SK-N-SH (cell line): ENCODE measurements around the gene CARS2. TPM values are rescaled to one million over a fixed set of nuclear protein-coding genes. Genes with fewer than 3 reads are reported as not detected.

ENCODE experiments used
- CTCF ChIA-PET: fragments of 300-600, 350-600 bp; formaldehyde crosslinking; extraction: SDS; loops from one replicate; lab custom pipeline; 2021; lab: Yijun Ruan, JAX
- POLR2A ChIA-PET: fragments of 350-600 bp; sonication (Branson Sonifier 250); formaldehyde crosslinking; extraction: SDS; loops from one replicate; lab custom pipeline; 2020; ENCODE audit warnings: antibody characterized with exemption, inconsistent platforms; lab: Yijun Ruan, JAX
- DNase-seq: peaks from one replicate; pipeline ENCODE4 v3.0.0; 2012
- H2AFZ ChIP-seq: fragments of 200-600 bp; sonication (generic); 2 replicates; pipeline ENCODE4 v1.8.1; 2016; ENCODE audit warnings: antibody characterized with exemption, mild to moderate bottlenecking, low read depth
- H3F3A ChIP-seq: fragments of 200-600 bp; sonication (generic); replicated peaks from 2 replicates; pipeline ENCODE3; 2016; ENCODE audit warnings: antibody characterized with exemption, mild to moderate bottlenecking; ENCODE audit not compliant: insufficient read depth
- H3K27ac ChIP-seq, 2 experiments: fragments of 200-500 bp in 1 of 2; fragments of 200-600 bp in 1 of 2; sonication (Bioruptor generic) in 1 of 2; sonication (generic), shearing (Covaris generic) in 1 of 2; 2 replicates each; pipeline versions ENCODE4 v1.5.1 to v1.6.1; 2014 to 2016; ENCODE audit warnings: low read depth in 2 of 2, inconsistent platforms in 1 of 2, low read length in 1 of 2, mild to moderate bottlenecking in 1 of 2, mixed read lengths in 1 of 2
- H3K27me3 ChIP-seq: fragments of 200-600 bp; sonication (generic), shearing (Covaris generic); 2 replicates; pipeline ENCODE4 v1.6.1; 2016; ENCODE audit warnings: mixed run types; ENCODE audit not compliant: insufficient read depth
- H3K36me3 ChIP-seq, 2 experiments: fragments of 200-500 bp in 1 of 2; fragments of 200-600 bp in 1 of 2; sonication (Bioruptor generic) in 1 of 2; sonication (generic) in 1 of 2; replicated peaks in 1 of 2; 2 replicates each; pipeline versions ENCODE3 to v1.5.1; 2014 to 2016; ENCODE audit warnings: low read length in 1 of 2, mild to moderate bottlenecking in 1 of 2; ENCODE audit not compliant: insufficient read depth in 2 of 2, control insufficient read depth in 1 of 2
- H3K4me1 ChIP-seq, 2 experiments: fragments of 200-500 bp in 1 of 2; fragments of 200-600 bp in 1 of 2; sonication (Bioruptor generic) in 1 of 2; sonication (generic), shearing (Covaris generic) in 1 of 2; 2 replicates each; pipeline versions ENCODE4 v1.5.1 to v1.6.1; 2014 to 2016; ENCODE audit warnings: low read depth in 1 of 2, low read length in 1 of 2, mixed run types in 1 of 2; ENCODE audit not compliant: insufficient read depth in 2 of 2, control insufficient read depth in 1 of 2
- H3K4me2 ChIP-seq: fragments of 200-600 bp; sonication (generic), shearing (Covaris generic); 2 replicates; pipeline ENCODE4 v1.6.1; 2017; ENCODE audit warnings: mixed run types
- H3K4me3 ChIP-seq, 2 experiments: fragments of 200-500 bp in 1 of 2; fragments of 200-600 bp in 1 of 2; sonication (Bioruptor generic) in 1 of 2; sonication (generic), shearing (Covaris generic) in 1 of 2; 2 replicates each; pipeline versions ENCODE4 v1.5.1 to v1.8.1; 2014 to 2016; ENCODE audit warnings: low read depth in 2 of 2, inconsistent platforms in 1 of 2, low read length in 1 of 2, mild to moderate bottlenecking in 1 of 2, mixed read lengths in 1 of 2, moderate library complexity in 1 of 2
- H3K79me2 ChIP-seq: fragments of 200-600 bp; sonication (generic); 2 replicates; pipeline ENCODE4 v1.8.1; 2017; ENCODE audit warnings: mild to moderate bottlenecking; ENCODE audit not compliant: insufficient read depth
- H3K9ac ChIP-seq: fragments of 200-600 bp; sonication (generic); 2 replicates; pipeline ENCODE4 v1.6.1; 2017; ENCODE audit warnings: mixed run types
- H3K9me2 ChIP-seq: fragments of 200-600 bp; sonication (generic); 2 replicates; pipeline ENCODE4 v1.6.1; 2017; ENCODE audit warnings: mixed run types
- H3K9me3 ChIP-seq: fragments of 200-600 bp; sonication (generic); 2 replicates; pipeline ENCODE4 v1.6.1; 2017; ENCODE audit warnings: mixed run types, mild to moderate bottlenecking, moderate library complexity
- H4K20me1 ChIP-seq: fragments of 200-600 bp; sonication (generic); 2 replicates; pipeline ENCODE4 v1.6.1; 2017; ENCODE audit warnings: mild to moderate bottlenecking, mixed run types; ENCODE audit not compliant: insufficient read depth
- EP300 ChIP-seq, 2 experiments: IDR thresholded peaks; 2 replicates each; pipeline versions ENCODE4 v1.4.0 to v1.6.1; 2012; ENCODE audit warnings: borderline replicate concordance in 1 of 2, low read depth in 1 of 2, low read length in 1 of 2
- EZH2phosphoT487 ChIP-seq: fragments of 200-600 bp; sonication (generic); IDR thresholded peaks from 2 replicates; pipeline ENCODE4 v1.6.1; 2017; ENCODE audit warnings: low read depth, mixed run types, mild to moderate bottlenecking, antibody characterized with exemption, moderate library complexity, borderline replicate concordance
- FOSL2 ChIP-seq: IDR thresholded peaks from 2 replicates; pipeline ENCODE4 v1.4.0; 2012; ENCODE audit warnings: low read depth, mild to moderate bottlenecking, moderate library complexity, borderline replicate concordance
- FOXJ3 ChIP-seq: sonication (generic); formaldehyde crosslinking; IDR thresholded peaks from 2 replicates; pipeline ENCODE4 v1.5.1; 2020; ENCODE audit warnings: mild to moderate bottlenecking, missing genetic modification reagents
- JUND ChIP-seq: IDR thresholded peaks from 2 replicates; pipeline ENCODE4 v1.4.0; 2012
- MXI1 ChIP-seq: IDR thresholded peaks from 2 replicates; pipeline ENCODE4 v1.6.1; 2012; ENCODE audit warnings: mild to moderate bottlenecking, low read depth, low read length, improper control_type of control experiment
- NRF1 ChIP-seq: IDR thresholded peaks from 2 replicates; pipeline ENCODE4 v1.6.1; 2012; ENCODE audit warnings: low read depth, mild to moderate bottlenecking, low read length
- POLR2AphosphoS5 ChIP-seq: IDR thresholded peaks from 2 replicates; pipeline ENCODE4 v1.6.1; 2012; ENCODE audit warnings: low read depth, low read length
- RCOR1 ChIP-seq: fragments of 150-350 bp; IDR thresholded peaks from 2 replicates; pipeline ENCODE4 v1.6.1; 2017; ENCODE audit warnings: antibody characterized with exemption, low read length
- SIN3A ChIP-seq: IDR thresholded peaks from 2 replicates; pipeline ENCODE4 v1.6.1; 2012; ENCODE audit warnings: low read depth, mild to moderate bottlenecking, low read length, moderate library complexity, borderline replicate concordance
- TEAD4 ChIP-seq: IDR thresholded peaks from 2 replicates; pipeline ENCODE4 v1.4.0; 2012; ENCODE audit warnings: mild to moderate bottlenecking, borderline replicate concordance; ENCODE audit not compliant: insufficient read depth
- WGBS: methylation state at CpG from one replicate; pipeline ENCODE4 v1.1.6; 2017; ENCODE audit warnings: low lambda C conversion rate; 5-methylcytosine and 5-hydroxymethylcytosine counted together
- polyA plus RNA-seq, 3 experiments: library from polyadenylated mRNA; depleted of rRNA; stranded (reverse); fragments of >200 nt; gene quantifications; 2 replicates each; pipeline ENCODE4 v1.2.3, GENCODE V29; 2012
- TF ChIP-seq, protein P1 (sequence below): IDR thresholded peaks from 2 replicates; pipeline ENCODE4 v1.4.0; 2012; ENCODE audit warnings: low read depth
- TF ChIP-seq, protein P2 (sequence below): IDR thresholded peaks from 2 replicates; pipeline ENCODE4; 2012
- TF ChIP-seq, protein P3 (sequence below): IDR thresholded peaks from 2 replicates; pipeline ENCODE4 v1.4.0; 2012; ENCODE audit warnings: low read depth, borderline replicate concordance

CARS2 gene
- polyA plus RNA-seq, 1 of the 3 experiments (the other 2 are of a cell fraction): 78.6 TPM

DNA sequence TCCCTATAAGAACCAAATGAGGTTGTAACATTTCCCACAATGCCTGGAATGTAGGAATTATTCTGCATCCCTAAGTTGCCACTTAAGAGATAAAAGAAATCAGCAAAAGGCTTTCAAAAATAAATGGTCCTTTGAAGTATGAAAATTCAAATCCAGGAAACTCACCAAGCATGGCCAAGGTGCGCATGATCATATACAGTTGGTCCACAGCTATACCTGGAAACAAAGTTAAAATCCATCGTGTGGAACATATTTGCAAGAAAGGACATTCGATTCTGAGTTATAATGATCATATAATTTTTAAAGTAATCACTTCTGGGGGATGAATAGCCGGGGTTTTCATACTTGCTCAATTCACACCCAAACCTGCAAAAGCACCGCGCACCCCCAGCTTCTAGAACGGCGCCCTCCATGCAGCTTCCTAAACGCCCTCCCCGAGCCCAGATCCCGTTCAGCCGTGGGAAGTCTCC is 525 bp downstream of the CARS2 start:
- TF ChIP-seq POLR2AphosphoS5: no peak
- TF ChIP-seq JUND: no peak
- no peak for TF ChIP-seq FOXJ3 (CRISPR knock-in tag)
- TF ChIP-seq, protein P1, sequence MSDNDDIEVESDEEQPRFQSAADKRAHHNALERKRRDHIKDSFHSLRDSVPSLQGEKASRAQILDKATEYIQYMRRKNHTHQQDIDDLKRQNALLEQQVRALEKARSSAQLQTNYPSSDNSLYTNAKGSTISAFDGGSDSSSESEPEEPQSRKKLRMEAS: no peak
- TF ChIP-seq TEAD4: no peak
- no peak for TF ChIP-seq EZH2phosphoT487
- TF ChIP-seq FOSL2: no peak
- TF ChIP-seq MXI1: no peak
- no peak for TF ChIP-seq NRF1
- no peak for TF ChIP-seq SIN3A
- no peak for TF ChIP-seq RCOR1
- peak overlapping the region; percentile 71 for H2AFZ ChIP-seq
- peaks cover 4 to 26% of the 10 kb centered on the region in 2 experiments; a peak in 3 of 4 replicates for H3K4me1 ChIP-seq
- H3F3A ChIP-seq: peaks cover 14% of the 10 kb centered on the region
- peak overlapping the region; percentile 61 to 77 for H3K27ac ChIP-seq
- no peaks in the 10 kb centered on the region for H3K9me2 ChIP-seq
- H3K79me2 ChIP-seq: peaks cover 53% of the 10 kb centered on the region
- WGBS: 24% methylated on average over 4 of the region's 12 CpGs
- peaks cover 17 to 22% of the 10 kb centered on the region in 2 experiments for H3K36me3 ChIP-seq
- peak overlapping the region; percentile 87 for H3K4me2 ChIP-seq
- no peaks in the 10 kb centered on the region for H4K20me1 ChIP-seq
- DNase-seq: no peak
- no peaks in the 10 kb centered on the region for H3K27me3 ChIP-seq
- H3K9me3 ChIP-seq: no peaks in the 10 kb centered on the region
- CTCF ChIA-PET: interaction anchor here (1.1 kb wide), 1 partner anchor 22 kb away, joined by 4 read pairs; no protein-coding TSS in a partner anchor
- POLR2A ChIA-PET: interaction anchor here (0.6 to 1.5 kb wide), 2 partner anchors 10 to 349 kb away, joined by 3 to 4 read pairs; no protein-coding TSS in a partner anchor
- peak overlapping the region; percentile 83 for H3K9ac ChIP-seq
- H3K4me3 ChIP-seq: peak overlapping the region; percentile 78 to 88

DNA sequence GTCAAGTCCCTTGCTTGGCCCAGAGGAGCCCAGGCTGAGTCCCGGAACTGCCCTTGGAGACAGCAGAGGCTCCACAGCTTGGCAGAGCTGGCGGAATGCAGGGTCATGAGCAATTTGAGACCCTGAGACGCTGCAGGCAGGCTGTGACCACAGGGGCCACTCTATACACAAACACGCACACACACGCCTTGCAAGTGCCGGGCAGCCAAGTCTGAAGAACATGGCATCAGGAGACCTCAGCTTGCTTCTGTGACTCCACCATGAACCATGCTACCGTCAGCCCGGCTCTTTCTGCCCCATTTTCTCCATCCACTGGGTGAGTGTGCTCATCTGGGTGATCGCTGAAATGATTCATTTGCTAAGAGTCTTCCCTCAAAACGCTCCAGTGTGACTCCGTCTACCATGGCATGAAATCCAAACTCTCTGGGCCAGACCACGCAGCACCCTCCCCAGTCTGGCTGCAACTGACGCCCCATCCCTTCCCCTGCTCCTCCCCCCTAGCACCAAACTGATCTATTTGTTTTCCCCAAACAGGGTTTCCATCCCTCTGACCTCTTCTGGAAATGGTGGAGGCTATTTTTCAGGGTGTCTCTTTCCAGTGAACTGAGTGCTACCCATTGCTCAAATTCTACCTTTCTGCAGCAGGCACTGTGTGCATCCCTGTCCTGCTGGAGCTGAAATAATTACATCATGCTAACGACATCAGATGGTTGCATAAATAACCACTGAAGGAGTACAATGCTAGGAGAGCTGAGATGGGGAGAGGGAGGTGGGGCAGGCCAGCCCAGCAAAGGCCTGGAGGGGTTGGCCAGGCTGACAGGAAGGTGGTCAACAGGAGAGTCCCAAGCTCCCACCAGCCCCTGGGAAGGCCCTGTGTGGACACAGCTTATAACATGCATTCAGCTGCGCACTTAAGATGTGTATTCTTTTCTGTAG is 3.1 kb downstream of the CARS2 start:
- DNase-seq: peak; percentile 35
- H3K4me1 ChIP-seq: peaks cover 4 to 26% of the 10 kb centered on the region in 2 experiments; a peak in 3 of 4 replicates
- 90% methylated on average over 11 of the region's 15 CpGs for whole genome bisulfite sequencing
- CTCF ChIA-PET: interaction anchor here (1.0 to 1.1 kb wide), 2 partner anchors 11 to 63 kb away, joined by 3 read pairs; no protein-coding TSS in a partner anchor
- H3K79me2 ChIP-seq: peaks cover 64% of the 10 kb centered on the region
- TF ChIP-seq, protein P2, sequence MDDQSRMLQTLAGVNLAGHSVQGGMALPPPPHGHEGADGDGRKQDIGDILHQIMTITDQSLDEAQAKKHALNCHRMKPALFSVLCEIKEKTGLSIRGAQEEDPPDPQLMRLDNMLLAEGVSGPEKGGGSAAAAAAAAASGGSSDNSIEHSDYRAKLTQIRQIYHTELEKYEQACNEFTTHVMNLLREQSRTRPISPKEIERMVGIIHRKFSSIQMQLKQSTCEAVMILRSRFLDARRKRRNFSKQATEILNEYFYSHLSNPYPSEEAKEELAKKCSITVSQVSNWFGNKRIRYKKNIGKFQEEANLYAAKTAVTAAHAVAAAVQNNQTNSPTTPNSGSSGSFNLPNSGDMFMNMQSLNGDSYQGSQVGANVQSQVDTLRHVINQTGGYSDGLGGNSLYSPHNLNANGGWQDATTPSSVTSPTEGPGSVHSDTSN: no peak
- TF ChIP-seq EP300 (IDR thresholded peaks at IDR 0.05; ENCODE audit: borderline replicate concordance in 1 of 2, low read depth in 1 of 2, low read length in 1 of 2): no peak
- TF ChIP-seq, protein P3, sequence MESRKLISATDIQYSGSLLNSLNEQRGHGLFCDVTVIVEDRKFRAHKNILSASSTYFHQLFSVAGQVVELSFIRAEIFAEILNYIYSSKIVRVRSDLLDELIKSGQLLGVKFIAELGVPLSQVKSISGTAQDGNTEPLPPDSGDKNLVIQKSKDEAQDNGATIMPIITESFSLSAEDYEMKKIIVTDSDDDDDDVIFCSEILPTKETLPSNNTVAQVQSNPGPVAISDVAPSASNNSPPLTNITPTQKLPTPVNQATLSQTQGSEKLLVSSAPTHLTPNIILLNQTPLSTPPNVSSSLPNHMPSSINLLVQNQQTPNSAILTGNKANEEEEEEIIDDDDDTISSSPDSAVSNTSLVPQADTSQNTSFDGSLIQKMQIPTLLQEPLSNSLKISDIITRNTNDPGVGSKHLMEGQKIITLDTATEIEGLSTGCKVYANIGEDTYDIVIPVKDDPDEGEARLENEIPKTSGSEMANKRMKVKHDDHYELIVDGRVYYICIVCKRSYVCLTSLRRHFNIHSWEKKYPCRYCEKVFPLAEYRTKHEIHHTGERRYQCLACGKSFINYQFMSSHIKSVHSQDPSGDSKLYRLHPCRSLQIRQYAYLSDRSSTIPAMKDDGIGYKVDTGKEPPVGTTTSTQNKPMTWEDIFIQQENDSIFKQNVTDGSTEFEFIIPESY: no peak
- TF ChIP-seq, all 33 proteins: peak for 0
- Histone ChIP-seq H3K36me3 (peaks cover 31% of the 10 kb centered on the region in 2 experiments), H3K9ac (no peak overlapping the region), H2AFZ (no peak overlapping the region), H3F3A (peaks cover 14% of the 10 kb centered on the region), H3K9me3 (no peaks in the 10 kb centered on the region), H3K4me3 (no peak overlapping the region), H3K9me2 (no peaks in the 10 kb centered on the region), H3K27me3 (no peaks in the 10 kb centered on the region), H4K20me1 (no peaks in the 10 kb centered on the region), H3K27ac (no peak overlapping the region), H3K4me2 (no peak overlapping the region)
- POLR2A ChIA-PET: interaction anchor here (0.8 kb wide), 2 partner anchors 9 to 12 kb away, joined by 3 to 4 read pairs; no protein-coding TSS in a partner anchor
